ENCODE measurements around the gene PMPCA.

Gene PMPCA

GRCh38 chr9:136463578-136463977 lies 53.1 kb downstream of the PMPCA start:
- no peak for DNase-seq

GRCh38 chr9:136464241-136464640 lies 53.8 kb downstream of the PMPCA start:
- no peak for DNase-seq

- DNase-seq = no peak
These were observed 55.2 kb downstream of the PMPCA start for GRCh38 chr9:136465500-136466154.

- DNase-seq = no peak
These were observed 55.7 kb downstream of the PMPCA start for GRCh38 chr9:136466155-136466541.

- DNase-seq = no peak
These were observed 57.3 kb downstream of the PMPCA start for GRCh38 chr9:136467766-136468165.

- no peak for DNase-seq
These were observed 59.9 kb downstream of the PMPCA start for GRCh38 chr9:136470356-136470755.

- no peak for DNase-seq
These were observed 60.5 kb downstream of the PMPCA start for GRCh38 chr9:136470792-136471469.

GRCh38 chr9:136471802-136472487 lies 61.5 kb downstream of the PMPCA start:
- no peak for DNase-seq

GRCh38 chr9:136472640-136473353 lies 62.3 kb downstream of the PMPCA start:
- DNase-seq = no peak

GRCh38 chr9:136473354-136473721 lies 62.9 kb downstream of the PMPCA start:
- no peak for DNase-seq

All from suppressor macrophage treated with lipopolysaccharide for 1 hour (primary cell).